WERI-Rb-1 (cell line): ENCODE measurements around the gene LYPLA2.
"Not testable (repeated sequence)": the region's sequence is repeated elsewhere in the genome, so short reads cannot be mapped to it uniquely, and the experiment has no call there.

Experiments
- DNase-seq: peaks from one replicate; pipeline ENCODE4 v3.0.0-alpha.2; 2020
- H3K27ac ChIP-seq: fragments of 250-450 bp; sonication (Bioruptor Pico); 2 replicates; pipeline ENCODE4 v1.5.1; 2020; ENCODE audit warnings: mild to moderate bottlenecking, moderate library complexity
- H3K27me3 ChIP-seq: fragments of 250-450 bp; sonication (Bioruptor Pico); 2 replicates; pipeline ENCODE4 v1.5.1; 2021; ENCODE audit warnings: mild to moderate bottlenecking, low read depth, moderate library complexity; ENCODE audit not compliant: insufficient read depth, severe bottlenecking
- H3K36me3 ChIP-seq: fragments of 250-450 bp; sonication (Bioruptor Pico); 2 replicates; pipeline ENCODE4 v1.5.1; 2020; ENCODE audit warnings: mild to moderate bottlenecking, moderate library complexity
- H3K4me3 ChIP-seq: 2 replicates; pipeline ENCODE4 v1.5.1; 2011; ENCODE audit warnings: low read depth, mild to moderate bottlenecking, control low read depth, low read length
- H3K9me3 ChIP-seq: fragments of 250-450 bp; sonication (Bioruptor Pico); 2 replicates; pipeline ENCODE4 v1.5.1; 2021; ENCODE audit warnings: mild to moderate bottlenecking, moderate library complexity; ENCODE audit not compliant: severe bottlenecking
- CTCF ChIP-seq: IDR thresholded peaks from 2 replicates; pipeline ENCODE4 v1.5.1; 2011; ENCODE audit warnings: low read depth, mild to moderate bottlenecking, control low read depth, inconsistent platforms, low read length

The LYPLA2 gene

GRCh38 chr1:23827717-23828116 lies 36.8 kb downstream of the LYPLA2 start:
- H3K27ac ChIP-seq = no peak overlapping the region
- no peaks in the 10 kb centered on the region; the same call in 1 of the 2 replicates for H3K36me3 ChIP-seq
- H3K9me3 ChIP-seq = no peaks in the 10 kb centered on the region
- no peak overlapping the region for H3K4me3 ChIP-seq
- H3K27me3 ChIP-seq = no peaks in the 10 kb centered on the region
- DNase-seq = no peak
- TF ChIP-seq CTCF = no peak

- H3K9me3 ChIP-seq, H3K4me3 ChIP-seq, H3K36me3 ChIP-seq, H3K27ac ChIP-seq, H3K27me3 ChIP-seq: not testable (repeated sequence)
- DNase-seq = peak; percentile 15
Measured at GRCh38 chr1:23834156-23834555, 43.2 kb downstream of the LYPLA2 start.

- Histone ChIP-seq H3K27ac (no peak overlapping the region), H3K36me3 (no peaks in the 10 kb centered on the region), H3K27me3 (no peaks in the 10 kb centered on the region), H3K4me3 (no peak overlapping the region), H3K9me3 (no peaks in the 10 kb centered on the region)
- no peak for TF ChIP-seq CTCF
- DNase-seq = no peak
Measured at GRCh38 chr1:23836037-23836436, 45.1 kb downstream of the LYPLA2 start.

GRCh38 chr1:23837908-23838307 lies 47.0 kb downstream of the LYPLA2 start:
- Histone ChIP-seq H3K27ac (no peak overlapping the region), H3K27me3 (no peaks in the 10 kb centered on the region), H3K4me3 (no peak overlapping the region), H3K9me3 (no peaks in the 10 kb centered on the region), H3K36me3 (no peaks in the 10 kb centered on the region)
- TF ChIP-seq CTCF = no peak
- DNase-seq = no peak

GRCh38 chr1:23838401-23838866 lies 47.5 kb downstream of the LYPLA2 start:
- Histone ChIP-seq H3K4me3 (peak overlapping the region; percentile 30), H3K27me3 (no peaks in the 10 kb centered on the region), H3K36me3 (no peaks in the 10 kb centered on the region), H3K9me3 (no peaks in the 10 kb centered on the region), H3K27ac (no peak overlapping the region)
- peak; percentile 61 for DNase-seq
- no peak for TF ChIP-seq CTCF

- DNase-seq = no peak
- no peak overlapping the region for H3K27ac ChIP-seq
- H3K27me3 ChIP-seq = no peaks in the 10 kb centered on the region
- peaks cover 29% of the 10 kb centered on the region for H3K36me3 ChIP-seq
- no peak for TF ChIP-seq CTCF
- no peaks in the 10 kb centered on the region for H3K9me3 ChIP-seq
- H3K4me3 ChIP-seq = no peak overlapping the region
Measured at GRCh38 chr1:23843644-23844043, 52.7 kb downstream of the LYPLA2 start.
